IMR-90 (cell line): ENCODE results near the gene CBL. TPM values are rescaled to one million over a fixed set of nuclear protein-coding genes. Genes with fewer than 3 reads are reported as not detected.

Experiments
- ATAC-seq: fragments of 200-7000 bp; cut with Tn5 transposase; 2 replicates; pipeline ENCODE4 v1.9.1; 2020; ENCODE audit warnings: low read depth, mild to moderate bottlenecking, moderate library complexity
- BruUV-seq: library from RNA; stranded (reverse); fragments of 400-500 nt; replicated peaks from 2 replicates; lab custom pipeline; 2021; lab: Mats Ljungman, UMichigan
- CTCF ChIA-PET: fragments of 300-600 bp; formaldehyde crosslinking; extraction: SDS; loops from one replicate; lab custom pipeline; 2021; ENCODE audit warnings: antibody characterized with exemption; lab: Yijun Ruan, JAX
- POLR2A ChIA-PET: fragments of 300-600 bp; sonication (Branson Sonifier 250); formaldehyde crosslinking; loops from one replicate; lab custom pipeline; 2022; ENCODE audit warnings: antibody characterized with exemption; ENCODE audit not compliant: unreplicated experiment; lab: Charles Lee
- DNase-seq: peaks from one replicate; pipeline ENCODE4 v3.0.0; 2013
- H2AFZ ChIP-seq: replicated peaks from 2 replicates; pipeline ENCODE3; 2013; ENCODE audit warnings: low read length, mild to moderate bottlenecking; ENCODE audit not compliant: poor library complexity
- H2AK5ac ChIP-seq: 2 replicates; pipeline ENCODE4 v1.6.1; 2013; ENCODE audit warnings: low read depth, low read length, inconsistent platforms
- H2AK9ac ChIP-seq: replicated peaks from 2 replicates; pipeline ENCODE3; 2013; ENCODE audit warnings: mild to moderate bottlenecking, low read depth, low read length, moderate library complexity; ENCODE audit not compliant: poor library complexity
- H2BK120ac ChIP-seq: 2 replicates; pipeline ENCODE4 v1.6.1; 2013; ENCODE audit warnings: low read depth, low read length, inconsistent platforms
- H2BK15ac ChIP-seq: 3 replicates; pipeline ENCODE4 v1.6.1; 2013; ENCODE audit warnings: low read depth, low read length, inconsistent platforms
- H2BK20ac ChIP-seq: 2 replicates; pipeline ENCODE4 v1.6.1; 2013; ENCODE audit warnings: low read depth, mild to moderate bottlenecking, inconsistent platforms, low read length, moderate library complexity
- H2BK5ac ChIP-seq: 2 replicates; pipeline ENCODE4 v1.6.1; 2013; ENCODE audit warnings: mild to moderate bottlenecking, low read depth, low read length, inconsistent platforms; ENCODE audit not compliant: poor library complexity, severe bottlenecking
- H3K14ac ChIP-seq: replicated peaks from 2 replicates; pipeline ENCODE4 v1.6.1; 2013; ENCODE audit warnings: low read depth, low read length, inconsistent platforms
- H3K18ac ChIP-seq: 2 replicates; pipeline ENCODE4 v1.6.1; 2013; ENCODE audit warnings: low read depth, low read length, control low read depth
- H3K23ac ChIP-seq: 2 replicates; pipeline ENCODE4 v1.6.1; 2013; ENCODE audit warnings: low read depth, low read length, inconsistent platforms
- H3K27ac ChIP-seq: 2 replicates; pipeline ENCODE4 v1.5.1; 2013; ENCODE audit warnings: mild to moderate bottlenecking, control low read depth, low read length; ENCODE audit not compliant: insufficient read depth
- H3K27me3 ChIP-seq: 2 replicates; pipeline ENCODE4 v1.6.1; 2013; ENCODE audit warnings: low read length; ENCODE audit not compliant: control insufficient read depth, insufficient read depth
- H3K36me3 ChIP-seq: 2 replicates; pipeline ENCODE4 v1.6.1; 2013; ENCODE audit warnings: low read length, mixed read lengths; ENCODE audit not compliant: control insufficient read depth, insufficient read depth
- H3K4ac ChIP-seq: 2 replicates; pipeline ENCODE4 v1.6.1; 2013; ENCODE audit warnings: low read depth, low read length, inconsistent platforms
- H3K4me1 ChIP-seq: 2 replicates; pipeline ENCODE4 v1.6.1; 2013; ENCODE audit warnings: low read length, mixed read lengths; ENCODE audit not compliant: control insufficient read depth, insufficient read depth
- H3K4me2 ChIP-seq: 2 replicates; pipeline ENCODE4 v1.6.1; 2013; ENCODE audit warnings: low read depth, mild to moderate bottlenecking, control low read depth, low read length, moderate library complexity
- H3K4me3 ChIP-seq: 2 replicates; pipeline ENCODE4 v1.5.1; 2013; ENCODE audit warnings: low read depth, mild to moderate bottlenecking, control low read depth, low read length, moderate library complexity; ENCODE audit not compliant: insufficient read depth
- H3K56ac ChIP-seq: 2 replicates; pipeline ENCODE4 v1.6.1; 2013; ENCODE audit warnings: low read length, inconsistent platforms; ENCODE audit not compliant: insufficient read depth; ENCODE audit errors: extremely low read depth
- H3K79me1 ChIP-seq, 2 experiments: 2 replicates each; pipeline ENCODE4 v1.6.1; 2013; ENCODE audit warnings: low read length in 2 of 2, inconsistent platforms in 1 of 2, low read depth in 1 of 2
- H3K9ac ChIP-seq: 2 replicates; pipeline ENCODE4 v1.6.1; 2013; ENCODE audit warnings: low read depth, low read length, control low read depth
- H3K9me1 ChIP-seq: 2 replicates; pipeline ENCODE4 v1.6.1; 2013; ENCODE audit warnings: low read length, inconsistent platforms; ENCODE audit not compliant: insufficient read depth
- H3K9me3 ChIP-seq: 2 replicates; pipeline ENCODE4 v1.6.1; 2013; ENCODE audit warnings: low read length; ENCODE audit not compliant: control insufficient read depth, insufficient read depth
- H4K20me1 ChIP-seq: 2 replicates; pipeline ENCODE4 v1.6.1; 2013; ENCODE audit warnings: low read length, inconsistent platforms; ENCODE audit not compliant: insufficient read depth
- H4K5ac ChIP-seq: 2 replicates; pipeline ENCODE4 v1.6.1; 2013; ENCODE audit warnings: mild to moderate bottlenecking, low read depth, low read length, control low read depth
- H4K8ac ChIP-seq, 2 experiments: 2 replicates each; pipeline ENCODE4 v1.6.1; 2013; ENCODE audit warnings: low read depth in 2 of 2, low read length in 2 of 2, control low read depth in 1 of 2, inconsistent platforms in 1 of 2
- H4K91ac ChIP-seq: 2 replicates; pipeline ENCODE4 v1.6.1; 2013; ENCODE audit warnings: low read depth, low read length, inconsistent platforms; ENCODE audit not compliant: insufficient read depth
- CEBPB ChIP-seq: IDR thresholded peaks from 2 replicates; pipeline ENCODE4 v1.6.1; 2012; ENCODE audit warnings: low read depth, low read length, improper control_type of control experiment
- CHD1 ChIP-seq: IDR thresholded peaks from 2 replicates; pipeline ENCODE4 v1.6.1; 2012; ENCODE audit warnings: low read depth, low read length, improper control_type of control experiment
- CTCF ChIP-seq: conservative IDR thresholded peaks from 2 replicates; pipeline ENCODE4 v1.5.1; 2012; ENCODE audit warnings: mild to moderate bottlenecking, low read depth, low read length, improper control_type of control experiment
- USF2 ChIP-seq: fragments of 150-350 bp; IDR thresholded peaks from 2 replicates; pipeline ENCODE4 v1.6.1; 2017; ENCODE audit warnings: mild to moderate bottlenecking, antibody characterized with exemption, low read length, low read depth
- WGBS, 2 experiments: methylation state at CpG; one replicate each; pipeline versions ENCODE4 v1.1.5 to v1.1.7; 2013; ENCODE audit warnings: missing lambda C conversion rate in 2 of 2; ENCODE audit not compliant: insufficient read length in 1 of 2; ENCODE audit errors: extremely low coverage in 2 of 2; 5-methylcytosine and 5-hydroxymethylcytosine counted together
- dilution Hi-C: fragments of 300-500 bp; cut with HindIII; formaldehyde crosslinking; loops from one replicate; pipeline ENCODE4 v1.14.3; 2018; ENCODE audit warnings: low sequenced_read_pairs; ENCODE audit not compliant: unreplicated experiment
- in situ Hi-C: fragments of 300-500 bp; cut with MboI; formaldehyde crosslinking; loops from 3 replicates; pipeline ENCODE4 v1.14.3; 2019; ENCODE audit warnings: low sequenced_read_pairs, inconsistent platforms, mixed read lengths
- intact Hi-C: fragments of 100-400 bp; cut with micrococcal nuclease; formaldehyde crosslinking; loops from 2 replicates; pipeline ENCODE4 v1.10.0; 2022
- polyA plus RNA-seq, 3 experiments: library from polyadenylated mRNA; depleted of rRNA; stranded (reverse); fragments of >200 nt; gene quantifications; 2 replicates each; pipeline ENCODE4 v1.2.3, GENCODE V29; 2012; ENCODE audit warnings: low replicate concordance in 1 of 3
- total RNA-seq: library from RNA; depleted of rRNA; stranded (reverse); fragments of >200 nt; gene quantifications from 2 replicates; pipeline ENCODE4 v1.2.3, GENCODE V29; 2012

The CBL gene
- total and polyA plus RNA-seq, 2 of the 4 experiments (the other 2 are of a cell fraction) = 6.1 to 11.8 TPM

- H3K36me3 ChIP-seq = peaks cover 1% of the 10 kb centered on the region
- no peak overlapping the region; the same call in 1 of the 2 replicates for H4K5ac ChIP-seq
- peak overlapping the region; percentile 44; the same call in 1 of the 2 replicates for H3K14ac ChIP-seq
- peak overlapping the region; percentile 92; the same call in 1 of the 2 replicates for H3K4me2 ChIP-seq
- in situ Hi-C loops (no loop called here), intact Hi-C loops (loop anchor here (5.0 kb wide), 1 partner anchor 56 kb away; the partner anchor contains the start of gene CBL), dilution Hi-C loops (no loop called here)
- no TSS peak for BruUV-seq
- ChIA-PET CTCF (interaction anchor here (0.6 to 1.3 kb wide), 2 partner anchors 37 to 273 kb away, joined by 3 to 4 read pairs; no protein-coding TSS in a partner anchor), POLR2A (interaction anchor here (0.6 kb wide), 1 partner anchor 71 kb away, joined by 3 read pairs; no protein-coding TSS in a partner anchor)
- H3K4ac ChIP-seq = no peak overlapping the region; the same call in 1 of the 2 replicates
- no peak overlapping the region for H4K8ac ChIP-seq
- peaks cover 15% of the 10 kb centered on the region for H3K4me1 ChIP-seq
- H3K56ac ChIP-seq = no peak overlapping the region
- peak; percentile 57 for DNase-seq
- no peak overlapping the region for H3K27ac ChIP-seq
- H3K18ac ChIP-seq = peak overlapping the region; percentile 84; the same call in 1 of the 2 replicates
- H3K9me1 ChIP-seq = peaks cover 14% of the 10 kb centered on the region
- H3K79me1 ChIP-seq = peaks cover 33 to 79% of the 10 kb centered on the region in 2 experiments
- no peak overlapping the region for H3K4me3 ChIP-seq
- peaks cover 55% of the 10 kb centered on the region for H4K20me1 ChIP-seq
- H2BK20ac ChIP-seq = peak overlapping the region; percentile 30; the same call in 1 of the 2 replicates
- no peak overlapping the region for H4K91ac ChIP-seq
- H2BK120ac ChIP-seq = no peak overlapping the region; the same call in 1 of the 2 replicates
- 40% methylated on average over 1 of the region's 5 CpGs; no CpG with 5 or more reads in 1 of the 2 experiments for WGBS, 2 experiments
- peak overlapping the region; percentile 48; the same call in 1 of the 2 replicates for H3K23ac ChIP-seq
- H3K9ac ChIP-seq = no peak overlapping the region; the same call in 1 of the 2 replicates
- no peak overlapping the region; the same call in 2 of the 3 replicates for H2BK15ac ChIP-seq
- H3K9me3 ChIP-seq = no peaks in the 10 kb centered on the region
- TF ChIP-seq CHD1 = no peak
- peak; percentile 30; the same call in 1 of the 2 replicates for TF ChIP-seq CEBPB
- no peak for TF ChIP-seq USF2
- peak; percentile 26; the same call in 1 of the 2 replicates for TF ChIP-seq CTCF
- no peak overlapping the region for H2AK9ac ChIP-seq
- no peak overlapping the region for H2AFZ ChIP-seq
- H2AK5ac ChIP-seq = no peak overlapping the region
- H3K27me3 ChIP-seq = no peaks in the 10 kb centered on the region
- ATAC-seq = no peak
- H2BK5ac ChIP-seq = peak overlapping the region; percentile 57
Observed at GRCh38 chr11:119262668-119263351, 56.7 kb downstream of the CBL start.
